ENCODE data around the gene ATG3. TPM values are rescaled to one million over a fixed set of nuclear protein-coding genes. Genes with fewer than 3 reads are reported as not detected.
A peak's percentile ranks its signal among the peaks of the same experiment; 100 is the strongest.

The ATG3 gene
- total RNA-seq (ENCODE audit: unreplicated experiment) = 46.3 TPM
- long read RNA-seq, transcript ATG3-201 (12 exons, 1,570 nt) = major isoform, 42 of 49 reads
- long read RNA-seq, partial matches to known transcripts = 2 of 49 reads
- long read RNA-seq, other reads (novel, unspliced or antisense) = 5 of 49 reads

- DNase-seq (ENCODE audit: low spot score) = peak; percentile 96
- H3K36me3 Mint-ChIP-seq (ENCODE audit: low read depth, unreplicated experiment) = peaks cover 11% of the 10 kb centered on the region
- H3K9me3 Mint-ChIP-seq (ENCODE audit: unreplicated experiment) = no peaks in the 10 kb centered on the region
- peak within 1 kb of the TSS; percentile 97 for H3K4me3 Mint-ChIP-seq (ENCODE audit: unreplicated experiment)
- no peak for TF ChIP-seq CTCF (IDR thresholded peaks at IDR 0.05; ENCODE audit: unreplicated experiment)
- H3K4me1 Mint-ChIP-seq (ENCODE audit: unreplicated experiment) = peaks cover 19% of the 10 kb centered on the region
- H3K27ac Mint-ChIP-seq (ENCODE audit: unreplicated experiment) = peak within 1 kb of the TSS; percentile 98
- peaks cover 9% of the 10 kb centered on the region for H3K27me3 Mint-ChIP-seq (ENCODE audit: unreplicated experiment)
Observed at GRCh38 chr3:112561734-112562529, at the start of gene ATG3, which contains the start of gene SLC35A5. Gene ATG3 (minus strand): TSS chr3:112561962. CDS start chr3:112561528, 434 bp downstream. Gene SLC35A5 (plus strand): TSS chr3:112562045. CDS start chr3:112563404, 1,359 bp downstream.

GRCh38 chr3:112610121-112610520 lies 48.4 kb upstream of the ATG3 start:
- Mint-ChIP-seq H3K4me3 (ENCODE audit: unreplicated experiment) (no peak overlapping the region), H3K9me3 (ENCODE audit: unreplicated experiment) (no peaks in the 10 kb centered on the region), H3K36me3 (ENCODE audit: low read depth, unreplicated experiment) (no peaks in the 10 kb centered on the region), H3K27me3 (ENCODE audit: unreplicated experiment) (no peaks in the 10 kb centered on the region), H3K4me1 (ENCODE audit: unreplicated experiment) (peaks cover 17% of the 10 kb centered on the region), H3K27ac (ENCODE audit: unreplicated experiment) (no peak overlapping the region)
- no peak for DNase-seq (ENCODE audit: low spot score)
- no peak for TF ChIP-seq CTCF (IDR thresholded peaks at IDR 0.05; ENCODE audit: unreplicated experiment)

- no peak for DNase-seq (ENCODE audit: low spot score)
- Mint-ChIP-seq H3K9me3 (ENCODE audit: unreplicated experiment) (no peaks in the 10 kb centered on the region), H3K27me3 (ENCODE audit: unreplicated experiment) (peaks cover 2% of the 10 kb centered on the region), H3K36me3 (ENCODE audit: low read depth, unreplicated experiment) (no peaks in the 10 kb centered on the region), H3K4me1 (ENCODE audit: unreplicated experiment) (peaks cover 26% of the 10 kb centered on the region), H3K4me3 (ENCODE audit: unreplicated experiment) (no peak overlapping the region), H3K27ac (ENCODE audit: unreplicated experiment) (peak overlapping the region; percentile 17)
- no peak for TF ChIP-seq CTCF (IDR thresholded peaks at IDR 0.05; ENCODE audit: unreplicated experiment)
Observed at GRCh38 chr3:112607863-112608262, 46.1 kb upstream of the ATG3 start.

- peaks cover 2% of the 10 kb centered on the region for H3K27me3 Mint-ChIP-seq (ENCODE audit: unreplicated experiment)
- peak overlapping the region; percentile 97 for H3K27ac Mint-ChIP-seq (ENCODE audit: unreplicated experiment)
- H3K4me1 Mint-ChIP-seq (ENCODE audit: unreplicated experiment) = peaks cover 26% of the 10 kb centered on the region
- no peaks in the 10 kb centered on the region for H3K9me3 Mint-ChIP-seq (ENCODE audit: unreplicated experiment)
- no peak overlapping the region for H3K4me3 Mint-ChIP-seq (ENCODE audit: unreplicated experiment)
- H3K36me3 Mint-ChIP-seq (ENCODE audit: low read depth, unreplicated experiment) = no peaks in the 10 kb centered on the region
- TF ChIP-seq CTCF (IDR thresholded peaks at IDR 0.05; ENCODE audit: unreplicated experiment) = no peak
- DNase-seq (ENCODE audit: low spot score) = no peak
Observed at GRCh38 chr3:112606098-112606497, 44.3 kb upstream of the ATG3 start.

GRCh38 chr3:112605285-112605684 lies 43.5 kb upstream of the ATG3 start:
- no peak for TF ChIP-seq CTCF (IDR thresholded peaks at IDR 0.05; ENCODE audit: unreplicated experiment)
- peaks cover 2% of the 10 kb centered on the region for H3K27me3 Mint-ChIP-seq (ENCODE audit: unreplicated experiment)
- peaks cover 25% of the 10 kb centered on the region for H3K4me1 Mint-ChIP-seq (ENCODE audit: unreplicated experiment)
- no peaks in the 10 kb centered on the region for H3K36me3 Mint-ChIP-seq (ENCODE audit: low read depth, unreplicated experiment)
- peak; percentile 29 for DNase-seq (ENCODE audit: low spot score)
- peak overlapping the region; percentile 97 for H3K27ac Mint-ChIP-seq (ENCODE audit: unreplicated experiment)
- H3K9me3 Mint-ChIP-seq (ENCODE audit: unreplicated experiment) = no peaks in the 10 kb centered on the region
- H3K4me3 Mint-ChIP-seq (ENCODE audit: unreplicated experiment) = no peak overlapping the region
